CD4-positive, alpha-beta T cell treated with Interleukin-4 for 4 hours (primary cell): ENCODE data around the gene ZBTB22.
"Not testable (repeated sequence)": the region's sequence is repeated elsewhere in the genome, so short reads cannot be mapped to it uniquely, and the experiment has no call there.

Experiments used
- DNase-seq: peaks from one replicate; pipeline ENCODE4 v3.0.0-alpha.2; 2020

Gene ZBTB22

DNA sequence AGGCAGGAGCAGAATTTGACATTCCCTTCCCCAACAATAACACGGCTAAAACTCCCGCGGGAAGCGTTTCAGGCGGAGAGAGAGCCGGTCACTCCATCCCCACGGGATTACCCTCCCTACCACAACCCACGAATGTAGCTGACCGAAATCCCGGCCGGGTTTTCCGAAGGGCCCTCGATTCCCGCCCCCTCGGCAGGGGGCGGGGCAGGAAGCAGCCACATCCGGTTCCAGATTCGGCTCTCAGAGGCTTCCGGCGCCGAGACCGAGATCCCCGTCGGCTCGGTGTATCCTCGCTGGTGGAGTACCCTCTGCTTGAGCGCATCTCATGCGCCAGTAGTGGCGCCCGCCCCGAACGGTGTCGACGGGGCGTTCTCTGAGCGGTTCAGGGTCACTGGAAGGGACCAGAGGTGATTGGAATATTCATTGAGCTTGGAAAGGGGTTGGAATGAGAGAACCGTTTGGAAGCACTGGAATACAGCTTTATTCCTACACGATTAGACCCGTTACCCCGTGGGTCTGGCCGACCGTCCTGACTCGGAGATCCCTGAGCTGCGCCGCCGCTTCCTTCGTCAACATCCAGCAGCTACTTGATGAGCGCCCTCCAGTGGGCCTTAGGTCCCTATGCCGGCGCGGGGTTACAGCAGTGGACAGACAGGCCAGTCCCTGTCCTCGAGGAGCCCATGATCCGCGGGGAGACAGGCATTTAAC, 18.2 kb downstream of the ZBTB22 start:
- peak; percentile 94 for DNase-seq

DNA sequence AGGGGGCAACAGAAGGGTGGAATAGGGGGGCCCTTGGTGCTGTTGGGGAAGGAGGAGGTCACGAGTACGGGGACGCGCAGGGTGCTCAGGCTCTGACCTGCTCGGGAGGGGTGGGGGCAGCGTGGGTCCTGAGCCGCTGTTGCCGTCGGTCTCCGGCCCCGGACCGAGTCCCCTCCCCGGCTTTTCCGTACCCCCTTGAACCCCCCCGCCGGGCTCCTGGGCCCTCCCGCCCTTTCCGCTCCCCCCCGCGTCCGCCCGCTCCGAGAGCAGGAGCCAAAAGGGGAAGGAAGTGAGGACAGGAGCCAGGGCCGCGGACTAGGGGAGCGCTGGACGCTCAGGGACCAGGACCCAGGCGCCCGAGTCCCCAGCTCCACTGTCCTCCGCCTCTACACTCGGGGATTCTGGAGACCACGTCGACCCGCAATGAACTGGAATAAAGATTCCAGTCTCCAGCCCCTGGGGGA, 18.7 kb downstream of the ZBTB22 start, which contains the start of gene RGL2:
Gene RGL2 (minus strand): TSS at position 170 of the 464 bp plus-strand sequence. CDS start 332 bp downstream, outside the sequence.
- DNase-seq = peak; percentile 65

DNA sequence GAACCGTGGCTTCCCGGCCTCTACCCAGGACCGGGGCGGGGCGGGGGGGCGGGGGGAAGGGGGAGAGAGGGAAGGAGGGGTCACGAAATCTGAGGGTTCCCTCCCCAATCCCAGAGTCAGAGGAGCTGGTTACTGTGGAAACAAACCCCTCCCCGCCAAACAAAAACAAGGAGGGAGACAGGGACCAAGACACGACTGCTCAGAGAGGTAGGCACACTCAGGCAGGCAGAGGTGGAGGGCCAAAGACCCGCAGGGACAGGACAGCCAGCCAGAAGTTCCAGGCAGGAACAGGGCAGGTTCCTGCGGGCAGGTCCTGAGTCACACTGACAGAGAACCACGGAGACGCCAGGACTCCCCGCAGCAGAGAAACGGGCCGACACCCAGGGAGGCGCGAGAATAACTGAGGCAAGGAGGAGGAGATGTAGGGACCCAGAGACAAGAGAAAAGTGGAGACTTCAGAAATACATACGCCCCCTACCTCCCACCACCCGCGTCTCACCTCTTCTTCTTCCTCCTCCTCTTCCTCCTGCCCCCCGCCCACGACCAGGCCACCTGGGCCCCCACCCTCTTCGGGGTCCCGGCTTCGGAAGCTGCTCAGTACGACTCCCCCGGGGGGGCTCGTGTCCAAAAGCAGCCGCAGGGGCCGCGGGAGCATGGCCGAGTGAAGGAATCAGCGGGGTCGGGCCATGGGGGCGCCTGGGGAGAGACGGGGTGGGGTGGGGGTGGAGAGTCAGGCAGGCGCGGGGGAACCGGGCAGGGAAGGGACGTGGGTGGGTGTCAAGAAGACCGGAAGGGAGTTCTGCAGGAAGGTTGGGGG, 19.4 kb downstream of the ZBTB22 start:
- DNase-seq = peak; percentile 90

DNA sequence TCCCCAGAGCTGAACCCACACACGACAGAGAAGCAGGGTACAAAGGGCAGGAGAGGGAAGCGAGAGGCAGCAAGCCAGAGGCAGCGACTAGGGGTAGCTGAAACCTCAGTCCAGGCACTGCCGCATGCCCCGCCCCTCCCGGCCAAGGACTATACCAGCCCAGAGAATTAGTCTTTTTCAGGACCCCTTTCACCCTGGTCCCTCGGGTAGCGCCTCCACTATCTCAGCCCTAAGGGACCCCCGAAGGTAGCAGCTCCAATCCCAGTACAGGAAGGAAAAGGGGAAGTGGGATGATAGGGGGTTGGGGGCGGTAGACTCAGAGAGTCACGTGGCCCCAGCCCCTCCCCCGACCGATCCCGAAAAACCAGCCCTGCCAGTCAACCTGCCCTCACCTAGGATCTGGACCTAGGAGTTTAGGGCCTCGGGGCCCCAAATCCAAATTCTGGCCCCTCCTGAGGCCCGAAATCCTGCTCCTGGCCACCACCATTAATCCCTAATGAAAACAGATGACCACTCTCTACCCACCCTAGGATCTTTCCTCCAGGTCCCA, 20.1 kb downstream of the ZBTB22 start:
- no peak for DNase-seq

DNA sequence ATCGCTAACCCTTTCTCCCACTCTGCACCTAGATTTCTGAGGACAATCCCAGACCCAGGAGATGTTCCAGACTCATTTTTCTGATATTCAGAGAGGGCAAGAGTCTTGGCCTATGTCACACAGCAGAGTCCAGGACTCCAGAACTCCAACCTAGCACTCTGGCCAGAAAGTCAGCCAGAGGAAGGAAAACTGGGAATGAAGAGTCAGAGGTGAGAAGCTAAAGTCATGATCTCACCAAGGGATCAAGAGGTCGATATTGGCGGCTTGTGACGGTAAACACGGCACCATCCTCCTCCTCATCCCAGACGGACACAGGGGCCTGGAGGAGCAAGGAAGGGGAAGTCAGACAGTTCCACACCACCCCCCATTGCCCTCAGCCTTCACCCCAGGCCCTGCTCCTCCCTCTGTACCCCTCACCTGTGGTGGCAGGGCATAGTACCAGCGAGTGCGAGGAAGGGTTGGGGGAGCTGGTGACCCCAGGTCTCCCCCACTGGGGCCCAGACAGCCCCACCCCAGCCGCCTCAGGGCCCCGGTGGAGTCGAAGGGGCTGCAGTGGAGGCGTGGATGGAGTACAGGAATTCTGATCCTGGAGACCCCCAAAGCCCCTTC, 20.6 kb downstream of the ZBTB22 start:
- no peak for DNase-seq

DNA sequence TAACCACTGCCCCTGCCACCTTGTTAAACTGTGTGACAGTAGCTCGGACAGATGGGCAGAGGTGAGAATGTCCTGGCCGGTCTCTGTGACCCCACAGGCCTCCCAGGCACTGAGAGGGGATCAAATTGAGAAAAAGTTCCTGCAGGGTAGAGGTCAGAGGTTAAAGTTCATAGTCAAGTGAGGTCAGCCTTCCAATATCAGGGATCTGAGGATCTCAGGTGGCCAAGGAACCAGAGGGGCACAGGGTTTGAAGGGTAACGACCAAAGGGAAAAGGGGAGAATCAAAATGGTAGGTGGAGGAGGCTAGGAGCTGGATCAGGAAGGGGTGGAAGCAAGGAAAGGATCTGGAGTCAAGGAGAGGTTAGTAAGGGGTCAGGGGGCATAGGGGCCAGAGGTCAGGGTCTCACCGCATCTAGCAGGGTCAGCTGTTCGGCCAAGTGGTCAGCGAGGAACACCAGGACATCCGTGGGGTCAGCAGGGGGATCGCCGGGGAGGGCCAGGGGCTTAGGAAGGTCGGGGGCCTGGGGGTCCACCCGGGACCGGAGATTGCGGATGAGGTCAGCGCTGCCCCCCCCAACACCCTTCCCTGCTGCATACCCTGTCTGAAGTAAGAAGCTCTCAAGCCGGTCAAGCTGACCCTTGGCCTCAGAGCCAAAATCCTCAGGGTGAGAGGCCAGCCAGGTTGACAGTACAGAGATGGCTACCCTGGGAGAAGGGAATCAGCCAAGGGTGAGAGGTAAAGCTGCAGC, 21.7 kb downstream of the ZBTB22 start:
- no peak for DNase-seq

DNA sequence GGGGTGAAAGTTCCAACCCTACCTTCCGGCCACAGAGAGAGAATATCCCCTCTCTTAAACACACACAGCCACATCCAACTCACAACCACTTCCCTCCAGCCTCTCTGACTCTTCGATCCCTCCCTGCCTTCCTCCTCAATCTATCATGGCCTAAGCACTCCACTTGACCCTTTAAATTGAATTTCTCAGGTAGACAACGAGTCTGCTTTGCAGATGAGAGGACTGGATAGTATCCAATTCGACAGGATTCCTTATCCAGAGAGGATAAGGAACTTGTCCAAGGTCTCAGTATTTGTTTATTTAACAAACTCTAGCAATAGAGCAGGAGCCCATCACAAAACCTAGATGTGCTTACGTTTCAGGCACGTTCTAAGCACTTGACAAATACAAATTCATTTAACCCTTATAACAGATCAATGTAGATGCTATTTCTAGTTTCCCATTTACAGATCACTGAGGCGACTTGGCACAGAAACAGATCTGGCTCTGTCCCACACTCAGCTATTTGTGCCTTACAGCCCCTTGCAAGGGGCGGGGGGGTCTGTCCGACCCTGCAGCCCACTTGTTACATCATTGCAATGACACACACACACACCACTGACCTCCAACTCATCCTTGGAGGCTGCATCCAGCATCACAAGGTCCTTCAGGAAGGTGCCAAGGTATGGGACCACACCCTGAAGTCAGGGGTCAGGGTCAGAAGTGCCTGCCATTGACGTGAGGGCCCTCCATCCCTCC, 23.3 kb downstream of the ZBTB22 start:
- DNase-seq = no peak

DNA sequence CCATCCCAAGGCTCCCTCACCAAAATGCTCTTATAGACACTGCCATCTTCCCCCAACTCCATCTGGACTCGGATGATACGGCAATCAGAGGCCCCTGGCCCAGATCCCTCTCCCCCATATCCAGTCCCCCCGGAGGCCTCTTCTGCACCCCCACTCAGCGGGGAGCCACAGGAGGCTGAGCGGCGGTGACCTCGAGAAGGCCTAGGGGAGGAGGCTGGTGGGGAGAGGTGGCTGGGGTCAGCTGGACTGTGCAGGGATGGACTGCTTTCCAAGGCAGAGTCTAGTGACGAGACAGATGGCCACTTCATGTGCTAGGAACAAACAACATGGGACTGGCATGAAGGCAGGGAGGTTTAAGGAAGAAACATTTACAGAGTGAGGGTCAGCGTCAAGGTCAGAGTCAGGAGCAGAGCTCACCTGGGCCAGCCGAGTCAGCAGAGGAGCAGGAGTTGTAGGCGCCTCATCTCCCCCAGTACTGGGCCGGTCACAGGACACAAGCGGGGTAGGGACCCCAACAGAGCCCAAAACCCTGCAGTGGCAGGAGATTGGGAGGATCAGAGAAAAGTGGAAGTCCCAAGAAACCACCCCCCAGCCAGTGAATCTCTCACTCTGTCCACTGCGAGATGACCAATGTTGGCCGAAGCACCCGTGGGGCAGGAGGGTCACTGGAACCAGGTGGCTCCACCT, 24.4 kb downstream of the ZBTB22 start:
- no peak for DNase-seq

DNA sequence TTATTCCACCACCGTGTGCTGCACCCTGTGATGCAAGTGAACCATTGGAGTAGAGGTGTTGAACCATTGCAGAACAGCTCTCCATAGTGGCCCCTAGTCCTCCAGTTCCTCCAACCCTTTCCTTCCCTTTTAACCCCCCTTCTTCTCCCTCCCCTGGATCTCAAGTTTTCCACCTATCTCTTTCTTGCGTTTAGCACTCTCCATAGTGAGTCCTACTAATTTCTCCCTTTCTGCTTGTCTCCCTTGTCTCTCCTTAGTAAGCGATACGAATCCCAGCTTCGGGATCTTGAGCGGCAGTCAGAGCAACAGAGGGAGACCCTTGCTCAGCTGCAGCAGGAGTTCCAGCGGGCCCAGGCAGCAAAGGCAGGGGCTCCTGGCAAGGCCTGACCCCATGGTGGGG, 27.1 kb downstream of the ZBTB22 start:
- no peak for DNase-seq

DNA sequence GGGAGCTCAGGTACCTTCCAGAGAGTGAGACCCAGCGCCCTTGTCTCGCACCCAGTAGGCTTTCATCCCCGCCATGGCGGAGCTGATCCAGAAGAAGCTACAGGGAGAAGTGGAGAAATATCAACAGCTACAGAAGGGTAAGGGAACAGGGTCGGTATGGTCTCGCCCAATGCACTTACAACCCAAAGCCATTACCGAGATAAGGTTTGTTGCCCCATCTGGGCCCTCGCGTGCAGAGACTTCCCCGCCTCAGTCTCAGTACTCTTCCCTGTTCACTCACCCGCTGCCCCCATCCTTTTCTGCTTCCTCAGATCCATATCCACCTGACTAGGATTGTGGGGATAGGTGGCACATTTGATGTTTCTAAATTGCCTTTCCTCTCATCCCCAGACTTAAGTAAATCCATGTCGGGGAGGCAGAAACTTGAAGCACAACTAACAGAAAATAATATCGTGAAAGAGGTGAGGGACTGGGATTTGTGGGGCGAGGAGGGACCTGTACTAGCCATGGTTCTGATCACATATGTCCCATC, 27.7 kb downstream of the ZBTB22 start:
- DNase-seq = no peak

DNA sequence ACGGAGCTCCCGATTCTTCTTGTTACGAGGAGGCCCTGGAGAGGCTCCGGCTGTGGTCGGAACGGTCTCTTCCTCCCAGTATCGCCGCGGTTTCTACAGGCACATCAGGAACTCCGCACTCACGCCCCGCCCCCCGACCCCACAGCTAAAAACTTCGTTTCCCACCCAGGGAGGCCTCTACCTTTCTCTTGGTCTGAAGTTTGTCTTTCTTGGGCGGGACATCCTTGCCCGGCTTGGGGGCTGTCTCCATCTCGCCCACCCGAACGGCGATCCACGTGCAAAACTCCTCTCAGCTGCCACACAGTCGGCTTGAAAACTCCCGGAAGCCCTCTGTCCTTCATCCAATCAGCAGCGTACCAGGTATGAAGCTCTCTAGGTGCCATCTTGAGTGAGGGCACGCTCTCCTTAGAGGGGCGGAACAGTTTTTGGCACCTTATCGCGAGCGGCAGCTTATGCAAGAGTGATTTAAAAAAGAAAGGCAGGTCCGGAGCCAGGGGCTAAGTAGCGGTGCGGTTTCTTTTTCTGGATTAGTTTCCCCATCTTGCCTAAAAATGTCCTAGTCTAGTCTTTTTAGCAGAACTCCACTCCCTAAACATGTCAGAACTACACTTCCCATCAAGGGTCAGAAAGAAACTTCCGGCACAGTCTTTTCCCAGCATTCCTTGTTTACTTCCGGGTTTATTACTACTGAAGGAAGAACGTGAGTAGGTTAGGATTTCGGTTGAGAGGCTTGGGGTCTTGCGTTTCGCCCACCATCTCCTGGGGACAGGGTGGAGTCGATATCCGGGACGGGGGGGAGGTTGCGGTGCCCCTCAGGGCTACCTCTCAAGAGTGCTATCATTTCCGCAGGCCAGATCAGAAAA, 28.4 kb downstream of the ZBTB22 start, which contains the start of the genes PFDN6 and WDR46:
Gene PFDN6 (plus strand): TSS at position 681 of the 863 bp plus-strand sequence. CDS start 256 bp downstream, outside the sequence.
Gene WDR46 (minus strand): TSS at position 319 of the 863 bp plus-strand sequence. CDS start 69 bp downstream, at position 250.
- peak; percentile 87 for DNase-seq

DNA sequence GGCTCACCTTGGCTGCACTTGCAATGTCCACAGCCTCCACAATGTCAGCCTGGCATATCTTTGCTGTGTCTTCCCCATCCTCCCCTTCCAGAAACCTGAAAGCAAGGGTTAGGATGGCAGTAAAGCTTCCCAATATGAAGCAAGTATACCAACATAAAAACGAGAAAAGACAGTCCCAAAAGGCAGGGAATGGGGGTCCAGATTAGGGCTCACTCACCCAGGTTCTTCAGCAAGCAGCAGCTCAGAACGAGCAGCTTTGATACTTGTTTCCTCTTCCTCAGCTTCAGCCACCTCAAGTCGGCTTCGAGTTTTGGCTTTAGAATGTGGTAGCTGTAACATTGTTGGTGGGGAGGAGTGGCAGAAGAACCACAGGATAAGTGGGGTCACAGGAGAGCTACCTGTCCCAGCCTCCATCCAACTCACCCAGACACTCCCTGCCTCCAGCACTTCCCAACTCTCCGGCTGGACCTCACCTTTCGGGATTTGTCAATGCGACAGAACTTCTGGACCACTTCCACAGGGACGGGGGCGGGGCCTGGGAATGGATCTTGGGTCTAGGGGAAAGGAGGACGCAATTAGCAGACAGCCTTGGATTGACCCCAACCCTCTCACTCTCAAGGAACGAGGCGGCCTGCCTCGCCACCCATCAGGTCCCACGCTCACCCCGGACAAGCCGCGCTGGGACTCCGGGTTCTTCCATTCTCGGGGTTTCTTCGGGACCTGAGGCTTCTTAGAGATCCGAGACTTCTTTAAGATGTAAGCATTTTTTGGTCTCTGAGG, 29.2 kb downstream of the ZBTB22 start:
- no peak for DNase-seq

DNA sequence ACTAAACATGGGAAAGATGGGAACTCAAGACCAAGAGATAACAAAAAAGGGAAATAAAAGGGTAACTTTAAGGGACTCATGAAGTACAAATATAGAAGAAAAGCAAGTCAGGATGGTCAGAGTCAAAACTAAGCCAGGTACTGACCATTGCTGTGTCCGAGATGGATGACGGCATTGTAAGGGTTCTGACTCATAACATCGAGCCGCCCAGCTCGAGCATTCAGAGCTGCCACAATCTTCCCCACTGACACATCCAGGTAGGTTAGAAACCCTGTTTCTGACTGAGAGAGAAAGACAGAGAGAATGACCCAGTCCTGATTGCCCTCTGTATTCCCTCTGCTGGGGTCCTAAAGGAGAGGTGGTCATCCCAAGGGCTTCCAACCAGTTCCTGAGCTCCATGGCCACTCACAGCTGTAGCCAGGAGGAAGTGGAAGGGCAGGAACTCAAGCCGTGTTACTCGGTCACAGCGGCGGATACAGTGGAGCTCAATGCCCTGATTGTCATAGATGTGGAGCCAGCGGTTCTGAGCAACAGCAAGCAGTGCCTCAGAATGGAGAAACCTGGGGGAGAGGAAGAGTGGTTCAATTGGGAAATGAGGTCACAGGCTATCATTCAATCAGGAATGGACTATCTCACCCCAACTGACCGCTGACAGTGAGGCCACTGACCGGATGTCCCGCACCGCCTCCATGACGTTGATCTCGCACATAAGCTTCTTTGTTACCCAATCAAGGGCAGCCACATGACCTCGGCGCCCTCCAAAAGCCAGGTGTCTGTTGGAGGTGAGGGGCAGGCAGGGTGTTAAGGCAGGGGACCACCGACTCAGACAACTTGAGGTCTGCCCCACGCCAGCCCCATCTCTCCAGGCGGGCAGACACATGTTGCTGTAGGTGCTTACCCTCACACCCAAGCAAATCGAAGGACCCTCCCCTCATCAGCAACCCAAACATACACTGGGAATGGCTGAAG, 30.3 kb downstream of the ZBTB22 start:
- DNase-seq = no peak

DNA sequence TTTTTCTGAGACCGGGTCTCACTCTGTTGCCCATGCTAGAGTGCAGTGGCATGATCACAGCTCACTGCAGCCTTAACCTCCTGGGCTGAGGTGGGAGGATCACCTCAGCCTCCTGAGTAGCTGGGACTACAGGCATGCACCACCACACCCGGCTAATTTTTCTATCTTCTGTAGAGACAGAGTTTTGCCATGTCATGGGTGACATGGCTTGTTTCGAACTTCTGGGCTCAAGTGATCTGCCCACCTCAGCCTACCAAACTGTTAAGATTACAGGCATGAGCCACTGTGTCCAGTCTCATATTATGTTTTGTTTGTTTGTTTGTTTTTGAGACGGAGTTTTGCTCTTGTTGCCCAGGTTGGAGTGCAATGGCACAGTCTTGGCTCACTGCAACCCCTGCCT, 32.3 kb downstream of the ZBTB22 start:
- not testable (repeated sequence) for DNase-seq

DNA sequence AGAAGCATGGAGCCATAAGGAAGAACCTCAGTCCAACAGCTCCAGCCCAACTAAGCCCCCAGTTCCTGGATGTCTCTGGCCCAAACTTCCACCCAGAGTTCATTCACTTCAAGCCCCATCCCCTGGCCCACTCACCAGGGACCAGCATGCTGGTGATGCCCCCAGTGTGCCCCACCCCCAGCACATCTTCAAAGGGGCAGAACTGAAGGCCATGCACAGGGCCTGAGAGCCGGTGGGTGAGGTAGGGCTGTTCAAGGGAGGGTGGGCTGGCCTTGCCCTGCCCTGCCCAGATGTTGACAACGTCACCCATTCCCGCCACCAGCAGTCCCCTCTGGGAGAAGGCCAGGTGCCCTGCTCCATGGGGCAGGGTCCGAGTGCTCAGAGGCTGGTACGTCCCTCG, 37.0 kb downstream of the ZBTB22 start:
- no peak for DNase-seq

DNA sequence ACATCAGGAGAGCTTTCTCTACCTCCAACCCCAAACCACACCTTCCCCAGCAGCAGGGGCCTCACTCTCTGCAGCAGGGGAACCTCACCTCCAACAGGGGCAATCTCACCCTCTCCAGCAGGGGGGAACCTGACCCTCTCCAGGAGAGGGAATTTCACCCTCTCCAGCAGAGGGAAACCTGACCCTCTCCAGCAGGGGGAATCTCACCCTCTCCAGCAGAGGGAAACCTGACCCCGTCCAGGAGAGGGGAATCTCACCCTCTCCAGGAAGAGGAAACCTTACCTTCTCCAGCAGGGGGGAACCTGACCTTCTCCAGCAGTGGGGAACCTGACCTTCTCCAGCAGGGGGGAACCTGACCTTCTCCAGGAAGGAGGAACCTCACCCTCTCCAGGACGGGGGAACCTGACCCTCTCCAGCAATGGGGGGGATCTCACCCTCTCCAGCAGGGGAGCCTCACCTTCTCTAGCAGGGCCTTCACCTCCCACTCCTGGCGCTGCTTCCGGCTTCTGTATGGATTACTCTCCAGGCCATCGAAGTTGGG, 37.5 kb downstream of the ZBTB22 start:
- DNase-seq = no peak

DNA sequence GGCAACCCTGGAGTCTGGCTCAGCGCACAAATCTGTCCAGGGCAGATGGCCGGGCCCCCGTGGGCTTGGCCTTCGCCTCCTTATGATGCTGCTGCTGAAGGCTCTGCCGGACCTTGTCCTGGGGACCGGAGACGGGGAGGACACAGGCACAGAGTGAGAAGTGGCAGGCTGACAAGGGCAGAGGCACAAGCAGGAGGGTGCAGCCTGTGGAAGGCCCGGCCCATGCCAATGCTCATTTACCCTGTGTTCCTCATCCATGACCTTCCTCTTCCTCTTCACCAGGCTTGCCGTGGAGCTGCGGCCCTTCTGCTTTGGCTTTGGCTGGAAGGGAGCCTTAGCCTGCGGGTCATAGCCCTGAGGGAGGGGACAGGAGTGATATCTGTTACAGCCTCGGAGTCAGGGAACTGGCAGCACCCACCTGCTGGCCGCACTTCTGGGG, 38.3 kb downstream of the ZBTB22 start:
- no peak for DNase-seq
